Measurements from ENCODE around the gene MAD2L2. TPM values are rescaled to one million over a fixed set of nuclear protein-coding genes. Genes with fewer than 3 reads are reported as not detected.

MAD2L2 gene
- polyA plus RNA-seq, 1 donor from 2014 or later: 49.1 TPM

Other genes with a start within 250 kb of the MAD2L2 start
- not detected for gene DISP3, start 202.0 kb downstream of the MAD2L2 start, polyA plus RNA-seq
- gene FBXO2, start 26.7 kb downstream of the MAD2L2 start, polyA plus RNA-seq: 18.0 TPM
- 16.9 TPM for gene FBXO44, start 26.3 kb downstream of the MAD2L2 start, polyA plus RNA-seq
- gene FBXO6, start 16.9 kb downstream of the MAD2L2 start, polyA plus RNA-seq: 24.2 TPM
- gene DRAXIN, start 10.6 kb upstream of the MAD2L2 start, polyA plus RNA-seq: 0.13 TPM
- 52.6 TPM for gene AGTRAP, start 55.0 kb upstream of the MAD2L2 start, polyA plus RNA-seq
- gene C1orf167, start 81.0 kb upstream of the MAD2L2 start, polyA plus RNA-seq: not detected
- gene MTHFR, start 124.8 kb upstream of the MAD2L2 start, polyA plus RNA-seq: 14.3 TPM
- 11.7 TPM for gene CLCN6, start 125.0 kb upstream of the MAD2L2 start, polyA plus RNA-seq
- not detected for gene NPPA, start 166.6 kb upstream of the MAD2L2 start, polyA plus RNA-seq
- gene NPPB, start 177.8 kb upstream of the MAD2L2 start, polyA plus RNA-seq: not detected
- 29.7 TPM for gene KIAA2013, start 245.3 kb upstream of the MAD2L2 start, polyA plus RNA-seq

Measured in IgD-negative memory B cell (primary cell).